ENCODE data around the gene ZDHHC16. TPM values are rescaled to one million over a fixed set of nuclear protein-coding genes. Genes with fewer than 3 reads are reported as not detected.
A peak's percentile ranks its signal among the peaks of the same experiment; 100 is the strongest.

ZDHHC16 gene
- total and polyA plus RNA-seq, 2 donors (not counting 1 experiment from before 2014, with no cell fraction given) = 24.1 to 41.5 TPM

GRCh38 chr10:97464226-97464625 is 18.3 kb downstream of the ZDHHC16 start:
- Histone ChIP-seq H3K27me3 (replicated peaks in 1 of 4; ENCODE audit: control extremely low read depth in 1 of 4, control insufficient read depth in 3 of 4, insufficient read depth in 4 of 4, low read length in 3 of 4) (no peaks in the 10 kb centered on the region), H3K9me3 (ENCODE audit: control extremely low read depth in 1 of 3, control insufficient read depth in 2 of 3, insufficient read depth in 1 of 3, low read length in 2 of 3) (no peaks in the 10 kb centered on the region), H4K20me1 (ENCODE audit: control insufficient read depth, insufficient read depth, low read length, poor library complexity, severe bottlenecking) (no peaks in the 10 kb centered on the region), H3K9ac (ENCODE audit: low read length) (no peak overlapping the region), H3K36me3 (replicated peaks in 1 of 2; ENCODE audit: control extremely low read depth in 1 of 2, control insufficient read depth in 1 of 2, extremely low read depth in 1 of 2, insufficient read depth in 2 of 2, low read length in 1 of 2) (peaks cover 26 to 92% of the 10 kb centered on the region in 2 experiments), H3K4me1 (ENCODE audit: control insufficient read depth in 2 of 2, insufficient read depth in 2 of 2, low read length in 2 of 2) (no peaks in the 10 kb centered on the region), H2AFZ (ENCODE audit: insufficient read depth, low read depth, low read length, poor library complexity, severe bottlenecking) (no peak overlapping the region), H3K27ac (ENCODE audit: low read length in 2 of 2) (no peak overlapping the region), H3K4me2 (replicated peaks; ENCODE audit: low read depth, low read length, poor library complexity, severe bottlenecking) (no peak overlapping the region), H3K79me2 (ENCODE audit: control insufficient read depth, insufficient read depth, low read length) (no peaks in the 10 kb centered on the region), H3K4me3 (ENCODE audit: control extremely low read depth in 1 of 5, extremely low read depth in 1 of 5, insufficient read depth in 1 of 5, low read depth in 2 of 5, low read length in 4 of 5) (no peak overlapping the region)
- no peaks in the 10 kb centered on the region for H3K27me3 Mint-ChIP-seq
- TF ChIP-seq CTCF (IDR thresholded peaks at IDR 0.05) (no peak), EZH2 (IDR thresholded peaks at IDR 0.05; ENCODE audit: borderline replicate concordance, insufficient read depth, low read depth, low read length, poor library complexity, severe bottlenecking) (no peak)
- H3K4me3 Mint-ChIP-seq = no peak overlapping the region
- no peaks in the 10 kb centered on the region for H3K9me3 Mint-ChIP-seq (ENCODE audit: insufficient read depth)
- intact Hi-C loops (cut with micrococcal nuclease) = no loop called here
- ATAC-seq (ENCODE audit: low read depth) (no peak), DNase-seq (no peak)
- CTCF ChIA-PET = interaction anchor here (0.6 to 8.4 kb wide), 8 partner anchors 11 to 428 kb away, joined by 3 to 96 read pairs (median 4); no protein-coding TSS in a partner anchor
- no peaks in the 10 kb centered on the region for H3K4me1 Mint-ChIP-seq
- H3K27ac Mint-ChIP-seq = peak overlapping the region; percentile 17
- POLR2A ChIA-PET = no interaction called here
- WGBS (ENCODE audit: insufficient coverage) = 94% methylated on average over 1 of the region's 1 CpG

- Histone ChIP-seq H3K36me3 (replicated peaks in 1 of 2; ENCODE audit: control extremely low read depth in 1 of 2, control insufficient read depth in 1 of 2, extremely low read depth in 1 of 2, insufficient read depth in 2 of 2, low read length in 1 of 2) (peaks cover 19 to 92% of the 10 kb centered on the region in 2 experiments), H3K27me3 (replicated peaks in 1 of 4; ENCODE audit: control extremely low read depth in 1 of 4, control insufficient read depth in 3 of 4, insufficient read depth in 4 of 4, low read length in 3 of 4) (no peaks in the 10 kb centered on the region), H3K4me2 (replicated peaks; ENCODE audit: low read depth, low read length, poor library complexity, severe bottlenecking) (no peak overlapping the region), H4K20me1 (ENCODE audit: control insufficient read depth, insufficient read depth, low read length, poor library complexity, severe bottlenecking) (no peaks in the 10 kb centered on the region), H3K4me3 (ENCODE audit: control extremely low read depth in 1 of 5, extremely low read depth in 1 of 5, insufficient read depth in 1 of 5, low read depth in 2 of 5, low read length in 4 of 5) (no peak overlapping the region), H3K9ac (ENCODE audit: low read length) (no peak overlapping the region), H3K79me2 (ENCODE audit: control insufficient read depth, insufficient read depth, low read length) (no peaks in the 10 kb centered on the region), H2AFZ (ENCODE audit: insufficient read depth, low read depth, low read length, poor library complexity, severe bottlenecking) (no peak overlapping the region), H3K4me1 (ENCODE audit: control insufficient read depth in 2 of 2, insufficient read depth in 2 of 2, low read length in 2 of 2) (no peaks in the 10 kb centered on the region), H3K9me3 (ENCODE audit: control extremely low read depth in 1 of 3, control insufficient read depth in 2 of 3, insufficient read depth in 1 of 3, low read length in 2 of 3) (no peaks in the 10 kb centered on the region), H3K27ac (ENCODE audit: low read length in 2 of 2) (no peak overlapping the region)
- no peaks in the 10 kb centered on the region for H3K27me3 Mint-ChIP-seq
- TF ChIP-seq EZH2 (IDR thresholded peaks at IDR 0.05; ENCODE audit: borderline replicate concordance, insufficient read depth, low read depth, low read length, poor library complexity, severe bottlenecking) (no peak), CTCF (IDR thresholded peaks at IDR 0.05) (no peak)
- WGBS (ENCODE audit: insufficient coverage) = 96% methylated on average over 6 of the region's 7 CpGs
- POLR2A ChIA-PET = no interaction called here
- ATAC-seq (ENCODE audit: low read depth) = no peak
- intact Hi-C loops (cut with micrococcal nuclease) = no loop called here
- H3K27ac Mint-ChIP-seq = no peak overlapping the region
- CTCF ChIA-PET = interaction anchor here (0.9 to 8.4 kb wide), 5 partner anchors 9 to 1025 kb away, joined by 3 to 96 read pairs (median 3); no protein-coding TSS in a partner anchor
- no peaks in the 10 kb centered on the region for H3K4me1 Mint-ChIP-seq
- no peak overlapping the region for H3K4me3 Mint-ChIP-seq
- DNase-seq = no peak
- no peaks in the 10 kb centered on the region for H3K9me3 Mint-ChIP-seq (ENCODE audit: insufficient read depth)
Measured at GRCh38 chr10:97465982-97466381, 20.0 kb downstream of the ZDHHC16 start.

All from B cell (primary cell).